PC-3 (cell line): Measurements from ENCODE around the gene MAP4K2.

Experiments used
- CTCF ChIP-seq: fragments of 300-600 bp; sonication (generic); conservative IDR thresholded peaks from 2 replicates; pipeline ENCODE4 v1.5.1; 2017; ENCODE audit warnings: antibody characterized with exemption, low read depth, mild to moderate bottlenecking, low read length
- EZH2 ChIP-seq: fragments of 300-600 bp; sonication (generic); IDR thresholded peaks from one replicate; pipeline ENCODE4 v1.6.1; 2017; ENCODE audit warnings: antibody characterized with exemption, mild to moderate bottlenecking, low read length; ENCODE audit not compliant: unreplicated experiment

GRCh38 chr11:64742889-64743590 is 60.0 kb downstream of the MAP4K2 start:
- TF ChIP-seq CTCF, result peak; percentile 87
- no peak for TF ChIP-seq EZH2
